IMR-90 (cell line): Measurements from ENCODE around the gene TMEM97. TPM values are rescaled to one million over a fixed set of nuclear protein-coding genes. Genes with fewer than 3 reads are reported as not detected.

Experiments used
- ATAC-seq: fragments of 200-7000 bp; cut with Tn5 transposase; 2 replicates; pipeline ENCODE4 v1.9.1; 2020; ENCODE audit warnings: low read depth, mild to moderate bottlenecking, moderate library complexity
- BruUV-seq: library from RNA; stranded (reverse); fragments of 400-500 nt; replicated peaks from 2 replicates; lab custom pipeline; 2021; lab: Mats Ljungman, UMichigan
- CTCF ChIA-PET: fragments of 300-600 bp; formaldehyde crosslinking; extraction: SDS; loops from one replicate; lab custom pipeline; 2021; ENCODE audit warnings: antibody characterized with exemption; lab: Yijun Ruan, JAX
- POLR2A ChIA-PET: fragments of 300-600 bp; sonication (Branson Sonifier 250); formaldehyde crosslinking; loops from one replicate; lab custom pipeline; 2022; ENCODE audit warnings: antibody characterized with exemption; ENCODE audit not compliant: unreplicated experiment; lab: Charles Lee
- DNase-seq: peaks from one replicate; pipeline ENCODE4 v3.0.0; 2013
- H2AFZ ChIP-seq: replicated peaks from 2 replicates; pipeline ENCODE3; 2013; ENCODE audit warnings: low read length, mild to moderate bottlenecking; ENCODE audit not compliant: poor library complexity
- H2AK5ac ChIP-seq: 2 replicates; pipeline ENCODE4 v1.6.1; 2013; ENCODE audit warnings: low read depth, low read length, inconsistent platforms
- H2AK9ac ChIP-seq: replicated peaks from 2 replicates; pipeline ENCODE3; 2013; ENCODE audit warnings: mild to moderate bottlenecking, low read depth, low read length, moderate library complexity; ENCODE audit not compliant: poor library complexity
- H2BK120ac ChIP-seq: 2 replicates; pipeline ENCODE4 v1.6.1; 2013; ENCODE audit warnings: low read depth, low read length, inconsistent platforms
- H2BK15ac ChIP-seq: 3 replicates; pipeline ENCODE4 v1.6.1; 2013; ENCODE audit warnings: low read depth, low read length, inconsistent platforms
- H2BK20ac ChIP-seq: 2 replicates; pipeline ENCODE4 v1.6.1; 2013; ENCODE audit warnings: low read depth, mild to moderate bottlenecking, inconsistent platforms, low read length, moderate library complexity
- H2BK5ac ChIP-seq: 2 replicates; pipeline ENCODE4 v1.6.1; 2013; ENCODE audit warnings: mild to moderate bottlenecking, low read depth, low read length, inconsistent platforms; ENCODE audit not compliant: poor library complexity, severe bottlenecking
- H3K14ac ChIP-seq: replicated peaks from 2 replicates; pipeline ENCODE4 v1.6.1; 2013; ENCODE audit warnings: low read depth, low read length, inconsistent platforms
- H3K18ac ChIP-seq: 2 replicates; pipeline ENCODE4 v1.6.1; 2013; ENCODE audit warnings: low read depth, low read length, control low read depth
- H3K23ac ChIP-seq: 2 replicates; pipeline ENCODE4 v1.6.1; 2013; ENCODE audit warnings: low read depth, low read length, inconsistent platforms
- H3K27ac ChIP-seq: 2 replicates; pipeline ENCODE4 v1.5.1; 2013; ENCODE audit warnings: mild to moderate bottlenecking, control low read depth, low read length; ENCODE audit not compliant: insufficient read depth
- H3K27me3 ChIP-seq: 2 replicates; pipeline ENCODE4 v1.6.1; 2013; ENCODE audit warnings: low read length; ENCODE audit not compliant: control insufficient read depth, insufficient read depth
- H3K36me3 ChIP-seq: 2 replicates; pipeline ENCODE4 v1.6.1; 2013; ENCODE audit warnings: low read length, mixed read lengths; ENCODE audit not compliant: control insufficient read depth, insufficient read depth
- H3K4ac ChIP-seq: 2 replicates; pipeline ENCODE4 v1.6.1; 2013; ENCODE audit warnings: low read depth, low read length, inconsistent platforms
- H3K4me1 ChIP-seq: 2 replicates; pipeline ENCODE4 v1.6.1; 2013; ENCODE audit warnings: low read length, mixed read lengths; ENCODE audit not compliant: control insufficient read depth, insufficient read depth
- H3K4me2 ChIP-seq: 2 replicates; pipeline ENCODE4 v1.6.1; 2013; ENCODE audit warnings: low read depth, mild to moderate bottlenecking, control low read depth, low read length, moderate library complexity
- H3K4me3 ChIP-seq: 2 replicates; pipeline ENCODE4 v1.5.1; 2013; ENCODE audit warnings: low read depth, mild to moderate bottlenecking, control low read depth, low read length, moderate library complexity; ENCODE audit not compliant: insufficient read depth
- H3K56ac ChIP-seq: 2 replicates; pipeline ENCODE4 v1.6.1; 2013; ENCODE audit warnings: low read length, inconsistent platforms; ENCODE audit not compliant: insufficient read depth; ENCODE audit errors: extremely low read depth
- H3K79me1 ChIP-seq, 2 experiments: 2 replicates each; pipeline ENCODE4 v1.6.1; 2013; ENCODE audit warnings: low read length in 2 of 2, inconsistent platforms in 1 of 2, low read depth in 1 of 2
- H3K9ac ChIP-seq: 2 replicates; pipeline ENCODE4 v1.6.1; 2013; ENCODE audit warnings: low read depth, low read length, control low read depth
- H3K9me1 ChIP-seq: 2 replicates; pipeline ENCODE4 v1.6.1; 2013; ENCODE audit warnings: low read length, inconsistent platforms; ENCODE audit not compliant: insufficient read depth
- H3K9me3 ChIP-seq: 2 replicates; pipeline ENCODE4 v1.6.1; 2013; ENCODE audit warnings: low read length; ENCODE audit not compliant: control insufficient read depth, insufficient read depth
- H4K20me1 ChIP-seq: 2 replicates; pipeline ENCODE4 v1.6.1; 2013; ENCODE audit warnings: low read length, inconsistent platforms; ENCODE audit not compliant: insufficient read depth
- H4K5ac ChIP-seq: 2 replicates; pipeline ENCODE4 v1.6.1; 2013; ENCODE audit warnings: mild to moderate bottlenecking, low read depth, low read length, control low read depth
- H4K8ac ChIP-seq, 2 experiments: 2 replicates each; pipeline ENCODE4 v1.6.1; 2013; ENCODE audit warnings: low read depth in 2 of 2, low read length in 2 of 2, control low read depth in 1 of 2, inconsistent platforms in 1 of 2
- H4K91ac ChIP-seq: 2 replicates; pipeline ENCODE4 v1.6.1; 2013; ENCODE audit warnings: low read depth, low read length, inconsistent platforms; ENCODE audit not compliant: insufficient read depth
- BHLHE40 ChIP-seq: fragments of 150-350 bp; IDR thresholded peaks from 2 replicates; pipeline ENCODE4 v1.6.1; 2016; ENCODE audit warnings: mild to moderate bottlenecking, low read depth, low read length
- CEBPB ChIP-seq: IDR thresholded peaks from 2 replicates; pipeline ENCODE4 v1.6.1; 2012; ENCODE audit warnings: low read depth, low read length, improper control_type of control experiment
- CHD1 ChIP-seq: IDR thresholded peaks from 2 replicates; pipeline ENCODE4 v1.6.1; 2012; ENCODE audit warnings: low read depth, low read length, improper control_type of control experiment
- FOS ChIP-seq: fragments of 150-350 bp; IDR thresholded peaks from 2 replicates; pipeline ENCODE4 v1.6.1; 2016; ENCODE audit warnings: low read depth, low read length
- MAFK ChIP-seq: IDR thresholded peaks from 2 replicates; pipeline ENCODE4 v1.6.1; 2012; ENCODE audit warnings: low read depth, low read length, improper control_type of control experiment
- MAZ ChIP-seq: IDR thresholded peaks from 2 replicates; pipeline ENCODE4 v1.6.1; 2012; ENCODE audit warnings: low read depth, mild to moderate bottlenecking, low read length, improper control_type of control experiment, moderate library complexity, borderline replicate concordance
- MXI1 ChIP-seq: IDR thresholded peaks from 2 replicates; pipeline ENCODE4 v1.6.1; 2012; ENCODE audit warnings: low read depth, mild to moderate bottlenecking, low read length, moderate library complexity, borderline replicate concordance
- RAD21 ChIP-seq: IDR thresholded peaks from 2 replicates; pipeline ENCODE4 v1.6.1; 2012; ENCODE audit warnings: low read length, improper control_type of control experiment
- RCOR1 ChIP-seq: IDR thresholded peaks from 2 replicates; pipeline ENCODE4 v1.6.1; 2012; ENCODE audit warnings: mild to moderate bottlenecking, low read length, improper control_type of control experiment; ENCODE audit not compliant: insufficient replicate concordance
- RFX5 ChIP-seq: IDR thresholded peaks from 2 replicates; pipeline ENCODE4 v1.8.0; 2012; ENCODE audit warnings: low read depth, mild to moderate bottlenecking, low read length, moderate library complexity
- SMC3 ChIP-seq: fragments of 150-350 bp; IDR thresholded peaks from 2 replicates; pipeline ENCODE4 v1.6.1; 2016; ENCODE audit warnings: low read depth, mild to moderate bottlenecking, antibody characterized with exemption, low read length, moderate library complexity
- WGBS, 2 experiments: methylation state at CpG; one replicate each; pipeline versions ENCODE4 v1.1.5 to v1.1.7; 2013; ENCODE audit warnings: missing lambda C conversion rate in 2 of 2; ENCODE audit not compliant: insufficient read length in 1 of 2; ENCODE audit errors: extremely low coverage in 2 of 2; 5-methylcytosine and 5-hydroxymethylcytosine counted together
- dilution Hi-C: fragments of 300-500 bp; cut with HindIII; formaldehyde crosslinking; loops from one replicate; pipeline ENCODE4 v1.14.3; 2018; ENCODE audit warnings: low sequenced_read_pairs; ENCODE audit not compliant: unreplicated experiment
- in situ Hi-C: fragments of 300-500 bp; cut with MboI; formaldehyde crosslinking; loops from 3 replicates; pipeline ENCODE4 v1.14.3; 2019; ENCODE audit warnings: low sequenced_read_pairs, inconsistent platforms, mixed read lengths
- intact Hi-C: fragments of 100-400 bp; cut with micrococcal nuclease; formaldehyde crosslinking; loops from 2 replicates; pipeline ENCODE4 v1.10.0; 2022
- polyA plus RNA-seq, 3 experiments: library from polyadenylated mRNA; depleted of rRNA; stranded (reverse); fragments of >200 nt; gene quantifications; 2 replicates each; pipeline ENCODE4 v1.2.3, GENCODE V29; 2012; ENCODE audit warnings: low replicate concordance in 1 of 3
- total RNA-seq: library from RNA; depleted of rRNA; stranded (reverse); fragments of >200 nt; gene quantifications from 2 replicates; pipeline ENCODE4 v1.2.3, GENCODE V29; 2012
- TF ChIP-seq, protein P1 (sequence below): fragments of 150-350 bp; IDR thresholded peaks from 2 replicates; pipeline ENCODE4 v1.6.1; 2017; ENCODE audit warnings: mild to moderate bottlenecking, antibody characterized with exemption, low read length, low read depth
- TF ChIP-seq, protein P2 (sequence below): fragments of 150-350 bp; IDR thresholded peaks from 2 replicates; pipeline ENCODE4 v1.6.1; 2016; ENCODE audit warnings: low read depth, mild to moderate bottlenecking, low read length, moderate library complexity, borderline replicate concordance

Gene TMEM97
- total and polyA plus RNA-seq, 2 of the 4 experiments (the other 2 are of a cell fraction), result 12.3 to 21.3 TPM

DNA sequence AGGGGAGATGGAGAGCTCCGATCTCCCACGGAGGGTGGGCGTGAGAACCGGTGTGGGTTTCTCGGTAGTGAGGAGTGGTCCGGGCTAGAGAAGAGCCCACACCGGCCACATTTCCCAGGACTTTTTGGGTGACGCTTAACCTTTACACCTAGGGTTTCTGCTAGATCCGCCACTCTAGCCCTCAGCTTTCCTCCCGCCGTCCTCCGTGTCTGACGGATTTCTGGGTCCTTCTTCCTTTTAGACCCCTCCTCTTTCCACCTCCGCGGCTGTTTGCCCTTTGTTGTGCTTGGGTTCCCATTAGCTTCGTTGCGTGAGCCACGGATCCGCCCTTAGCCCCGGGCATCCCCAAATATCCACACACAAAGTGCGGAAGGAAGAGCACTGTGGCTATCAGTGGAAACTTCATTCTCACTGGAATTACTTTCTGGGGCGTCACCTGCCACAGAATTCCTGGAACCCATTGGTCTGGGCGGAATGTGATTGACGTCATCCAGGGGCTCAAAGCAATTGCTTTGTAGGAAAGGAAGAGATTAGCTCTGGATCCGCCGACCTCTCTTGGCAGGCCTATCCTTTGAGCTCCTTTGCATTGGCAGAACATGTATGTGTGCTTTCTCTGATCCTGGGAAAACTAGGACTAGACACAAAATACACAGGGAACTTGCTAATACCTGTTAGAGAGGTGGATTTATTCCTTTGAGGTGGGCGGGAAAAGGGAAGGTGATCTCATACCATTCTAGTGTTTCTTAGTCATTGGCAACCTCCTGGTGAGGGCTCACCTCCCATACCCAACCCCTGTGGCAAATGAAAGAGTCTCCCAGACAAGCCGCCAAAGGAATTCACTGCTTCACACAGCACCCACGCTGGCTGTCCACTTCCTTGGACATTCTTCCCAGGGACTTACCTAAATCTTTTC lies 17.2 kb downstream of the TMEM97 start:
- in situ Hi-C loops, result loop anchor here (25.0 kb wide), 1 partner anchor 799 kb away; no protein-coding TSS in a partner anchor
- WGBS, 2 experiments, result 5% methylated on average over 4 of the region's 29 CpGs; no CpG with 5 or more reads in 1 of the 2 experiments
- Histone ChIP-seq H2BK15ac (peak overlapping the region; percentile 34; the same call in 1 of the 3 replicates), H3K9me3 (no peaks in the 10 kb centered on the region), H2AK9ac (peak overlapping the region; percentile 98), H3K18ac (peak overlapping the region; percentile 1; the same call in 1 of the 2 replicates), H3K36me3 (peaks cover 24% of the 10 kb centered on the region), H3K27me3 (no peaks in the 10 kb centered on the region), H3K9ac (peak overlapping the region; percentile 64), H4K5ac (peak overlapping the region; percentile 21; the same call in 1 of the 2 replicates), H3K4me3 (peak overlapping the region; percentile 54), H3K4me1 (peaks cover 13% of the 10 kb centered on the region), H3K4me2 (peak overlapping the region; percentile 54), H3K9me1 (peaks cover 16% of the 10 kb centered on the region), H3K79me1 (peaks cover 36 to 91% of the 10 kb centered on the region in 2 experiments), H4K91ac (peak overlapping the region; percentile 72), H3K23ac (peak overlapping the region; percentile 83), H4K8ac (peak overlapping the region; percentile 75 to 81; a peak in 2 of 4 replicates), H3K56ac (peak overlapping the region; percentile 71), H3K27ac (peak overlapping the region; percentile 65), H4K20me1 (peaks cover 51% of the 10 kb centered on the region; the same call in 1 of the 2 replicates), H2BK5ac (peak overlapping the region; percentile 45), H2AFZ (peak overlapping the region; percentile 93), H2BK120ac (peak overlapping the region; percentile 55), H2BK20ac (peak overlapping the region; percentile 7; the same call in 1 of the 2 replicates), H2AK5ac (peak overlapping the region; percentile 92), H3K14ac (peak overlapping the region; percentile 82), H3K4ac (peak overlapping the region; percentile 86)
- no TSS peak for BruUV-seq
- CTCF ChIA-PET, result interaction anchor here (1.1 to 1.4 kb wide), 4 partner anchors 17 to 102 kb away, joined by 3 to 6 read pairs (median 4); no protein-coding TSS in a partner anchor
- POLR2A ChIA-PET, result interaction anchor here (1.2 to 1.8 kb wide), 2 partner anchors 11 to 21 kb away, joined by 4 to 8 read pairs; partner anchors contain the start of gene POLDIP2
- peak; percentile 94 for DNase-seq
- ATAC-seq, result peak; percentile 8
- dilution Hi-C loops, result no loop called here
- intact Hi-C loops, result loop anchor here (5.0 to 10.0 kb wide), 3 partner anchors 104 to 444 kb away; partner anchors contain the start of genes LYRM9 and NLK
- TF ChIP-seq MAFK, result no peak
- TF ChIP-seq CEBPB, result no peak
- TF ChIP-seq, protein P1, sequence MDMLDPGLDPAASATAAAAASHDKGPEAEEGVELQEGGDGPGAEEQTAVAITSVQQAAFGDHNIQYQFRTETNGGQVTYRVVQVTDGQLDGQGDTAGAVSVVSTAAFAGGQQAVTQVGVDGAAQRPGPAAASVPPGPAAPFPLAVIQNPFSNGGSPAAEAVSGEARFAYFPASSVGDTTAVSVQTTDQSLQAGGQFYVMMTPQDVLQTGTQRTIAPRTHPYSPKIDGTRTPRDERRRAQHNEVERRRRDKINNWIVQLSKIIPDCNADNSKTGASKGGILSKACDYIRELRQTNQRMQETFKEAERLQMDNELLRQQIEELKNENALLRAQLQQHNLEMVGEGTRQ, result peak; percentile 49
- TF ChIP-seq RFX5, result no peak
- TF ChIP-seq, protein P2, sequence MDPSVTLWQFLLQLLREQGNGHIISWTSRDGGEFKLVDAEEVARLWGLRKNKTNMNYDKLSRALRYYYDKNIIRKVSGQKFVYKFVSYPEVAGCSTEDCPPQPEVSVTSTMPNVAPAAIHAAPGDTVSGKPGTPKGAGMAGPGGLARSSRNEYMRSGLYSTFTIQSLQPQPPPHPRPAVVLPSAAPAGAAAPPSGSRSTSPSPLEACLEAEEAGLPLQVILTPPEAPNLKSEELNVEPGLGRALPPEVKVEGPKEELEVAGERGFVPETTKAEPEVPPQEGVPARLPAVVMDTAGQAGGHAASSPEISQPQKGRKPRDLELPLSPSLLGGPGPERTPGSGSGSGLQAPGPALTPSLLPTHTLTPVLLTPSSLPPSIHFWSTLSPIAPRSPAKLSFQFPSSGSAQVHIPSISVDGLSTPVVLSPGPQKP, result no peak
- 0 out of 2 replicates have a peak, but pooled peaks have one; percentile 14 for TF ChIP-seq FOS
- TF ChIP-seq RAD21, result 0 out of 2 replicates have a peak, but pooled peaks have one; percentile 3
- TF ChIP-seq RCOR1, result peak; percentile 80
- TF ChIP-seq CHD1, result no peak
- TF ChIP-seq BHLHE40, result 0 out of 2 replicates have a peak, but pooled peaks have one; percentile 44
- no peak for TF ChIP-seq SMC3
- no peak for TF ChIP-seq MAZ
- TF ChIP-seq MXI1, result no peak
